Tibial nerve (tissue), 3 donors: ENCODE data around the gene RIPPLY2.

Experiments
- CTCF ChIP-seq, 5 experiments: fragments of 200-600 bp in 3 of 5; fragments of 450-650 bp in 2 of 5; sonication (generic) in 3 of 5; IDR thresholded peaks; one replicate each; pipeline ENCODE4 v1.5.1; 2016 to 2019; ENCODE audit warnings: antibody characterized with exemption in 5 of 5, mild to moderate bottlenecking in 3 of 5, moderate library complexity in 2 of 5
- POLR2A ChIP-seq, 2 donors: fragments of 450-650 bp; IDR thresholded peaks; one replicate each; pipeline ENCODE4 v1.6.1; 2017; ENCODE audit warnings: antibody characterized with exemption in 2 of 2, mild to moderate bottlenecking in 2 of 2, moderate library complexity in 2 of 2

GRCh38 chr6:83808926-83809325 lies 44.2 kb upstream of the RIPPLY2 start:
- TF ChIP-seq CTCF (IDR thresholded peaks at IDR 0.05) (no peak), POLR2A (IDR thresholded peaks at IDR 0.05) (no peak)
